Skin of body (tissue), 2 donors: ENCODE data around the gene GUCY1A2. TPM values are rescaled to one million over a fixed set of nuclear protein-coding genes. Genes with fewer than 3 reads are reported as not detected.
"Not testable (repeated sequence)": the region's sequence is repeated elsewhere in the genome, so short reads cannot be mapped to it uniquely, and the experiment has no call there.

Experiments
- DNase-seq: peaks from one replicate; lab custom pipeline; 2025; lab: John Stamatoyannopoulos, UW
- total RNA-seq: library from RNA; depleted of rRNA; stranded (reverse); fragments of >200 nt; gene quantifications from one replicate; pipeline ENCODE4 v1.2.3, GENCODE V29; 2014

Gene GUCY1A2
- total RNA-seq, 1 donor from 2014 or later: 10.6 TPM

DNA sequence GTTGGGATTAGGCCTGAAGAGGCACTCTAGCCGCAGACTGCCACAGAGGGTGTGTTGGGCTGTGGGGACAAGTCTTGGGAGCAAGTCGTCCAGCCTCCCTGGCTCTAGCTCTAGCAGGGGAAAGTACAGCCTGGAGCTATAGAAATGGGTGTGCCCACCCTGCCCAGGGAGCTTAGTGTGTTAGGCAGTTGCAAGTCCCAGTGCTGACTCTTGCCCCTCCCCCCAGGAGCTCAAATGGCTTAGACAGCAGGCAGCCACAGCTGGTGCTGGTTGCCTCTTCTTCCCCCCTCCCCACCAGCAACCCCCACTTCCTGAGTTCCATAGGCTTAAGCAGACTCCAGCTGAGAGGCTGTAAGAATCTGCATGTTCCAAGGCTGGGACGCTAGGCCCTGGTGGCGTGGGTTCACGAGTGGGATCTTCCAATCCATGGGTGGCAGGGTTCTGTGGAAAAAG is 61.2 kb downstream of the GUCY1A2 start:
- DNase-seq: no peak

GRCh38 chr11:106950067-106950491 is 68.2 kb downstream of the GUCY1A2 start:
- no peak for DNase-seq

DNA sequence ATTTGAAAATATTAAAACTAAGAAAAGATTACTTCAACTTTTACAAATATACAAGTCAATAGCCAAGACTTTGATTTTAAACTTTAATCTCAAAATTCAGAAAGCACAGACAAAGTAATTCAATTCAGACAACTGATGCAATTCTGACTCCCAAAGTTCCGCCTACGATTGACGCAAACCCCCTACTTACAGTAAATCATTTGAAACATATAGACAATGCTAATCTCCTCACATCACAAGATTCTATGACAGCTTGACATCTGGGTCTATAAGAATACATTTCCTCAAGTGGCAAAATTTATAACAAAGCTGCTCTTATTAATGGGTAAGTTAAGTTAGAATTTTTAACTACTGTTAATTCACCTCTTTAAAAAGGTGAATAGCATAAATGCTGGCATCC is 75.2 kb downstream of the GUCY1A2 start:
- DNase-seq: no peak

DNA sequence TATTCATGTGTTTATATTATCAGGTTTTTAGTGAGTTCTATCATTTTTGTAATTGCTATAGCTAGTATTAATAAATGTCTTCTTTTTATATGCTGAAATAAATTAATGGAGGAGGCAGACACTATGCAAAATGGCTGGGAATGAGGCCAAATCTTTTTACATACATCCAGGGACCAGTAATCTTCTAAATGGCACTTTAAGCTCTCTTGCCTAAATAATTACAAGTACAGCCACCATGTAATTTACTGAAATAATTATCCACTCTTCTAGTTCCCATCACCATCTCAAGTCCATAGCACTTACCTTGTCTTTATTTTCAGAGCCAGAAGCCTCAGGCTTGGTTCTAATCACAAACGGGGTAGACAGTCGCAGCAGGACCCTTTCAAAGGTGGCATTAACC is 79.1 kb downstream of the GUCY1A2 start:
- DNase-seq: no peak

GRCh38 chr11:106937111-106937510 is 81.2 kb downstream of the GUCY1A2 start:
- DNase-seq: no peak

- DNase-seq: no peak
Measured at GRCh38 chr11:106925245-106925644, 93.0 kb downstream of the GUCY1A2 start.

- peak; percentile 72 for DNase-seq
Measured at GRCh38 chr11:106920899-106921509, 97.3 kb downstream of the GUCY1A2 start.

DNA sequence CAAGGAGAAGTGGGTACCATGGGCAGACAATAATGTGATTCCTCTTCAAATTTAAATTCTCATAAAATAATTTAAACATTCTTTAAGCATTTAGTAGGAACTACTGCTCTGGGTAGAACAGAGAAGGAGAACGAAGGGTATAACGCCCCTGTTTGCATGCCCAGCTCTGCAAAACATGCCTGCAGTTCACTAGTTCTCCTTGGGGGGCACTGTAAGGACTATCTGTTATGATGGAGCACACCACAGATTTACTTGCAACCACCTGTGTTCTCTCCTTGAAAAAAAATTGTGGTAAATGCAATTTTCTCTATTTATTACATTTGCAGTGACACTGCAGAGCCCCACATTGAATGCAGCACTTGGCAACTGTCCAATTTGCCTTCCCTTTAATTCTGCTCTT is 100.3 kb downstream of the GUCY1A2 start:
- DNase-seq: no peak

GRCh38 chr11:106914409-106914808 is 103.9 kb downstream of the GUCY1A2 start:
- no peak for DNase-seq

DNA sequence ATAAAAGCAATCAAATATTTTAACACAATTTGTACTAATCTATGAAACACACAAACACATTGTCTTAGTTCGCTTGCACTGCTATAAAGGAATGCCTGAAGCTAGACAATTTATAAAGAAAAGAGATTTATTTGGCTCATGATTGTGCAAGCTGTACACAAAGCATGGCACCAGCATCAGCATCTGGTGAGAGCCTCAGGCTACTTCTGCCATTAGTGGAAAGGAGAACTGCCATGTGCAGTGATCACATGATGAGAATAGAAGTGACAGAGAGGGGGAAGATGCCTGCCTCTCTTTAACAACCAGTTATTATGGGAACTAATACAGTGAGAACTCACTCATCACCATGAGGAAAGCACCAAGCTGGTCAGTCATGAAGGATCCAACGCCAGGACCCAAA is 105.1 kb downstream of the GUCY1A2 start:
- no peak for DNase-seq

GRCh38 chr11:106904826-106905225 is 113.5 kb downstream of the GUCY1A2 start:
- DNase-seq: no peak

DNA sequence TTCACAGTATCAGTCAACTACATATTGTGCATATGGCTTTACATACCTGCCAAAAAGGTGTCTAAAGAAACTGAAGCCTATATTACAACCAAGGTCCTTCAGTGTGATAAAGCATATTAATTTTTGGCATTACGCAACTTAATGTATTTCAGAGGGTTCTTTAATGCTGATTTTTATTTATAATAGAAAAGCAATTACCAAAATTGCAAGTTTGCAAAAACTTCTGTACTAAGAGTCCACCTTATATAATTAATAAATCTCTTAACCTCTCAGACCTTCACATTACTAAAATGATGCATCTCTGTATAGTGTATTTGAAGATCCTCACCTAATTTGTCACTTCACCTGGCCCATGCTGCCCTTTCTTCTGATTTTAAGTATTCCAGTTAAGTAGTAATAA is 128.6 kb downstream of the GUCY1A2 start:
- no peak for DNase-seq

- no peak for DNase-seq
Measured at GRCh38 chr11:106888386-106888785, 129.9 kb downstream of the GUCY1A2 start.

GRCh38 chr11:106883693-106884092 is 134.6 kb downstream of the GUCY1A2 start:
- not testable (repeated sequence) for DNase-seq

DNA sequence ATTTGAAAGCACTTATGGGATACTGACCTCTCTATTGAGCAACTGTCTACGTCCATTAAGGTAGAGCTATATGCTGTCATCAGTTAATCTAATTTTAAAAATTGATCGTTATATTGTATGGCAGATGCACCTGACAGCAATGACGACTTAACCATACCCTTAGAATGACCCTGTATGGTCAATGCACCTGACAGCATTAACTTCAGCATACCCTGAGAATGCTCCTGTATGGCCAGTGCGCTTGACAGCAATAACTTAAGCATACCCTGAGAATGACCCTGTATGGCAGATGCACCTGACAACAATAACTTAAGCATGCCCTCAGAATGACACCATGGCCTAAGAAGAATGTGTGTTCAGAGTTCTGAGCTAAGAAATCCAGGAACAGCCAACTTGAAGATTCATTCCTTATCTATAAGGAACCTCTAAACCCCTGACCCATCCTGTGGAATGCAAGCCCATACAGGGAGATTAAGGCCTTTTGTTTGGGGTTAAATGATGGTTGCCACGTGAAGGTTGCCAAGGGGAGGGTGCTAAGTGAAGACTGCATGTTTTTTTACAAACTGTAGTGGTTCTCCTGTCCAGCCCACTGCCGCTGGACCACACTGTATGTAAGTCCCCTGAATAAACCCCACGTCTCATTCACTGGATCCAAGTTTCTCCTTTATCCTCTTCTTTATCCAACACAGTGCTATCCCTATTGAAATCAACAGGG is 138.3 kb downstream of the GUCY1A2 start:
- no peak for DNase-seq

- DNase-seq: no peak
Measured at GRCh38 chr11:106879029-106879428, 139.2 kb downstream of the GUCY1A2 start.

GRCh38 chr11:106875013-106875412 is 143.3 kb downstream of the GUCY1A2 start:
- DNase-seq: no peak

- no peak for DNase-seq
Measured at GRCh38 chr11:106872246-106872645, 146.0 kb downstream of the GUCY1A2 start.

GRCh38 chr11:106858200-106858599 is 160.1 kb downstream of the GUCY1A2 start:
- no peak for DNase-seq

DNA sequence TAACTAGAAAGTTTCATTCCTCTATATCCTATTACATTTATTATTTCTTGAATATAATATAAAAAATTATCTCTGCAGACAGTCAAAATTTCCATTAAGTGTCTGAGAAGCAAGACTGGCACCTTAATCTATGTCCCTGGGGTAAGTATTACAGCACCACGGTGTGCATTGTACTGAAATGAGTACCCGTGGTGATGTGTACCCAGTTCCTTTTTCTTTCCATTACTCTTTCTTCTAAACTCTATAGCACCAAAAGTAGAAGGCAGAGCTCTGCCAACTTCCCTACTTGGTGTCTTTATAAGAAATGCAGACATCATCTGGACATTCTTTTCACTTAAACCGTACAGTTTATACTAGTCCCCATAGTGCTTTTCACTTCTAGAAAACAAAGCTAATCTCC is 161.7 kb downstream of the GUCY1A2 start:
- no peak for DNase-seq

DNA sequence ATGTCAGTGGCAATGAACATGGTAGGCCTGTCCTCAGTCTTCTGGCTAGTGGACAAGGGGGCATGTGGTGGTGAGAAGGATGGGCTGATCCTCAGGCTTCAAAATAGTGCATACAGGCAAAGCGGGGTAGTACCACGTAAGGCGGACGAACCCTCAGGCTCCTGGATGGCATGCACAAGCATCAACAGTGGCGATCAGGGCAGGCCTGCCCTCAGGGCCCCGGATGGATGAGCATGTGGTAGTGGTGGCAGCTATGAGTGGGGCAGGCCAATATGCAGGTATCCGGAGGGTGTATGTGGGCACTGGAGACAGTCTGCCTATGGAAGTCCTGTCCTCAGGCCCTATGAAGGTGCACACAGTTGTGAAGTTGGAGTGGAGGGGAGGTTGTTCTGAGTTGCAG is 163.8 kb downstream of the GUCY1A2 start:
- DNase-seq: no peak

GRCh38 chr11:106853850-106854401 is 164.3 kb downstream of the GUCY1A2 start:
- no peak for DNase-seq

DNA sequence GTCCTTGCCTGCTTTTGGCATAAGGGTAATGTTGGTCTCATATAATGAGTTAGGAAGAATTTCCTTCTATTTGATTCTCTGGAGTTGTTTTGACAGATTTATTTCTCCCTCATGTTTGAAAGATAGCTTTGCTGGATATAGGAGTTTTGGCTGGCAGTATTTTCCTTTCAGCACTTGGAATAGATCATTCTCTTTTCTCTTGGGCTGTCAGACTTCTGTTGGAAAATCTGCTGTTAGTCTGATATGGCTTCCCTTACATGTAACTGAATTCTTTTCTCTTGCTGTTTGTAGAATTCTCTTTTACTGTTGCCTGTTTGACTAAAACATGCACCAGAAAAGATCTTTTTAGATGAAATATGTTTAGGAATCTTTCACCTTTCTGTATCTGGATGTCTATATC is 165.5 kb downstream of the GUCY1A2 start:
- DNase-seq: no peak
